Measurements from ENCODE around the gene CARD10.

Gene CARD10

DNA sequence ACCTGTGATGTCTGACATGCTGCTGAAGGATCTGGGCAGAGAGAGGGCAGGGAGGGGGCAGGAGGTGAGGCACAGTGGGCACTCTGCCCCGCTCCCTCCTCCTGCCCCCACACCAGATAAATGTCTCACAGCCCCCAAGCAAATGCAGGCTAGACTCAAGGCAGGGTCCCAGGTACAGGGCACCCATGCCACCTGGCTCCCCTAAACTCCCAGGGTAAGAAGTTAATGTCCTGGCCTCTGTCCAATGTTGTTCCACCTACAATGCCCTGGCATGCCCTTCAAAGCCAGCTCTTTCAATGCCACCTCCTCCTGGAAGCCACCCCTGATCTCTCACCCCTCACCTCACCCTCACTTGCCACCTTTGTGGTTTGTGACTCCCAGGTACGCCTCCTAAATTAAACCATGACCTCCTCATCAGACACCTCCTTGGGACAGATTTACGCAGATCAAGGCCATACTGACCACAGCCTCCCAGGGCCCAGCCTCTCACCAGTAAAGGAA, 16.0 kb downstream of the CARD10 start:
- Histone ChIP-seq H3K36me3 (ENCODE audit: control insufficient read depth, insufficient read depth, low read length) (peaks cover 8% of the 10 kb centered on the region; the same call in 1 of the 2 replicates), H3K27ac (ENCODE audit: low read length) (no peak overlapping the region), H3K27me3 (ENCODE audit: control insufficient read depth, insufficient read depth, low read length) (no peaks in the 10 kb centered on the region), H3K4me1 (ENCODE audit: control insufficient read depth, insufficient read depth, low read length) (0 out of 2 replicates have a peak, but pooled peaks cover 2% of the 10 kb centered on the region), H3K4me3 (ENCODE audit: low read length) (no peak overlapping the region), H3K9me3 (ENCODE audit: control insufficient read depth, insufficient read depth, low read length) (no peaks in the 10 kb centered on the region)
- DNase-seq (ENCODE audit: low read depth, low spot score) = no peak
- WGBS (ENCODE audit: insufficient coverage, insufficient read length) = no CpG with 5 or more reads among the region's 3 CpGs

DNA sequence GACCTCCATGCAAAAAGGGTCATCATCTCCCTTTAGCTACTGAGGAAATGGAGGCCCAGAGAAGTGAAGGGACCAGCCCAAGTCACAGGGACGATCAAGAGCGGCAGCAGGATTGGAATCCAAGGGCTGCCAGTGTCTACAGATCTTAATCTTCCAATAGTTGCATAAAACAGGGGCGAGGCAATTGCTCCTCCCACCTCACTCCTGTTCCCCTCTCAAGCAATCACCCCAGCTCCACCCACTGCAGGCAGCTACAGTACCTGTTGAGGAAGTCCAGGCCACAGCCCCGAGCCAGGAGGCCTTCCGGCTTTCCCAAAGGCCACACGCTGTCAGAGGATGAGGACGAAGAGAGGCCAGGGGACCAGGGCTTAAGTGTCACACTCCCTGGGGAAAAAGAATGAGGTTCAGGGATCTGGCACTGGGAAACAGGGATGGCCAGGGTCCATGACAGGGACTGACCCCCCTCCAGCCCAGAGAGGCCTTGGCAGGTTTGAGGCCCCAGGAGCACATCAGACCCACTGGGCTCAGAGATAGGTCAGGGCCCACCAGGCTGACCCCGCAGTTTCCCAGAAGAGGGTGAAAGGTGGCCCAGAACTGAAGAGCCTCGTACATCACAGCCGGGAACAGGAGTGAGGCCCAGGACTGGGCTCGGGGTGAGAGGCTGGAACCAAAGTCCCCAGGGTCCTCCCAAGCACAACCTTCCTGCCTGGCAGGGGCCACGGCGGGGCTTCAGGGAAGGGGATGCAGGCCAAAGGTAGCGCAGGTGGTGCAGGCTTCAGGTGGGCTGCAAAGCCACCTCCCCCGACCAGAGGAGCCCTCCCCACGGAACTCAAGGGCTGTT, 16.7 kb downstream of the CARD10 start:
- H3K27ac ChIP-seq (ENCODE audit: low read length) = no peak overlapping the region
- DNase-seq (ENCODE audit: low read depth, low spot score) = no peak
- H3K9me3 ChIP-seq (ENCODE audit: control insufficient read depth, insufficient read depth, low read length) = no peaks in the 10 kb centered on the region
- no CpG with 5 or more reads among the region's 16 CpGs for WGBS (ENCODE audit: insufficient coverage, insufficient read length)
- peaks cover 5% of the 10 kb centered on the region; the same call in 1 of the 2 replicates for H3K36me3 ChIP-seq (ENCODE audit: control insufficient read depth, insufficient read depth, low read length)
- no peaks in the 10 kb centered on the region for H3K27me3 ChIP-seq (ENCODE audit: control insufficient read depth, insufficient read depth, low read length)
- 0 out of 2 replicates have a peak, but pooled peaks cover 2% of the 10 kb centered on the region for H3K4me1 ChIP-seq (ENCODE audit: control insufficient read depth, insufficient read depth, low read length)
- H3K4me3 ChIP-seq (ENCODE audit: low read length) = no peak overlapping the region

DNA sequence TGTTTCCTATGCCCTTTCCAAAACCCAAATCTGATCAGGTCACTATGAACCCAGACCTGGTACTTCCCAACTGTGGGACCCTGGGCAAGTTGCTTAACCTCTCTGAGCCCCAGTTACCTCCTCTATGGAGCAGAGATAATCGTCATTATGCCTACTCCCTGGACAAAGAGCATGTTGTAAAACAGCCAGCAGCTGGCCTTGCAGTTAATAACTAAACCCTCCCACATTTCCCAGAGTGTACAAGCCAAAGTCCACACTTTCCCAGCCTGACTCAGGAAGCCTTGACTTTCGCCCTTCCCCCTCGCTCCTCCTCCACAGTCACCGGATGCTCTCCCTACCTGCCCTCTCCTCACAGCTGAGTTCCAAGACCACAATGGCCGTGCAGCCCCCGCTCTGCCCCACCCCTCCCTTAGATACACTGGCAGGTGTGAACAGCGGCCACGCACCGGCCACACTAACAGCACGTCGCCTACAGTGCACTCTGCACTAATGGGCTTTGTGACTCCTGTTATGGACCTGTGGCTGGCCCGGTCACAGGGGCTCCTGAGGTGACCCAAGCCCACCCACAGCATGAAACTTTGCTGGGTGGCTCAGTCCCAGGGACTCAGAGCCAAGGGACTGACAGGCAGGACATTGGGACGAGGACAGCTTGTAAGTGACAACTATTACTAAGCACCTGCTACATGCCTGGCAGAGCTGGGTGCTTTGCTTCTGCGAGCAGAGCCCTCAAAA, 17.4 kb downstream of the CARD10 start:
- H3K36me3 ChIP-seq (ENCODE audit: control insufficient read depth, insufficient read depth, low read length) = 0 out of 2 replicates have a peak, but pooled peaks cover 2% of the 10 kb centered on the region
- no peak overlapping the region for H3K27ac ChIP-seq (ENCODE audit: low read length)
- H3K9me3 ChIP-seq (ENCODE audit: control insufficient read depth, insufficient read depth, low read length) = no peaks in the 10 kb centered on the region
- no peak for DNase-seq (ENCODE audit: low read depth, low spot score)
- WGBS (ENCODE audit: insufficient coverage, insufficient read length) = no CpG with 5 or more reads among the region's 14 CpGs
- 0 out of 2 replicates have a peak, but pooled peaks cover 2% of the 10 kb centered on the region for H3K4me1 ChIP-seq (ENCODE audit: control insufficient read depth, insufficient read depth, low read length)
- H3K27me3 ChIP-seq (ENCODE audit: control insufficient read depth, insufficient read depth, low read length) = no peaks in the 10 kb centered on the region
- H3K4me3 ChIP-seq (ENCODE audit: low read length) = no peak overlapping the region

DNA sequence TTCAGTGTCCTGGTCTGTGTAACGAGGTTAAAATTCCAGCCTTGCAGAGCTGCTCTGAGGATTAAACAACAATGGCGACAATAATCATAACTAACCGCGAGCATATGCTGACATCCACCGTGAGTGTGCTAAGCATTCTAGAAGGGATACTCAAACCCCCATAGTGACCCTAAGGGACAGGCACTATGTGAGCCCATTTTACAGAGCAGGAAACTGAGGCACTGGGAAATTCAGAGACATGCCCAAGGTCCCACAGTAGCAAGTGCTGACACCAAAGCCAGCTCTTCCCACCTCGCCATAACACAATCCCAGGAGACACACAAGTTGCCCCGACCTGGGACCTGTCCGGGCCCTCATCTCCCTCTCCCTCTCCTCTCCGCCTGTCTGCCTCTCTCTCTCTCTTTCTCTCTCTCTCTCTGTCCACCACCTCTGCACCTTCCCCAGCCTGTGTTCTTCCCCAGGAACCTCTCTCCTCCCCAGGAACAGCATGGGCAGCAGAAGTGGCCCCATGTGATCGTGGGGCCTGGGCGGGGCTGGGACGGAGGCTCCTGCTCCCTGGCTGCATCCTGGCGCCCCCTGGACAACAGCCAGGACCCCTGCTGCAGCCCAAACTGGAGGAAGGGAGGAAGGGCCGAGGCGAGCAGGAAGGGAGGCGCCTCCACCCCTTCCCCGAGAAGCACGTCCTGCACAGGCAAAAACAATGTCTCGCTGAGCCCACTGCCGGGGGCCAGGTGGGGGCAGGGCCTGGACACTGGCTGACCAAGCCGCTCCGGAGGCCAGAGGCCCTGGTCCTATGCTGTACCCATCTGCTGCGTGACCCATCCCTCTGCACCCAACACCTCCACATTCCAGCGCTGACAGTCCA, 18.2 kb downstream of the CARD10 start:
- no peak overlapping the region for H3K27ac ChIP-seq (ENCODE audit: low read length)
- H3K4me1 ChIP-seq (ENCODE audit: control insufficient read depth, insufficient read depth, low read length) = 0 out of 2 replicates have a peak, but pooled peaks cover 2% of the 10 kb centered on the region
- no peak overlapping the region for H3K4me3 ChIP-seq (ENCODE audit: low read length)
- 0 out of 2 replicates have a peak, but pooled peaks cover under 1% of the 10 kb centered on the region for H3K36me3 ChIP-seq (ENCODE audit: control insufficient read depth, insufficient read depth, low read length)
- no peaks in the 10 kb centered on the region for H3K9me3 ChIP-seq (ENCODE audit: control insufficient read depth, insufficient read depth, low read length)
- no peak for DNase-seq (ENCODE audit: low read depth, low spot score)
- no peaks in the 10 kb centered on the region for H3K27me3 ChIP-seq (ENCODE audit: control insufficient read depth, insufficient read depth, low read length)
- no CpG with 5 or more reads among the region's 24 CpGs for WGBS (ENCODE audit: insufficient coverage, insufficient read length)

DNA sequence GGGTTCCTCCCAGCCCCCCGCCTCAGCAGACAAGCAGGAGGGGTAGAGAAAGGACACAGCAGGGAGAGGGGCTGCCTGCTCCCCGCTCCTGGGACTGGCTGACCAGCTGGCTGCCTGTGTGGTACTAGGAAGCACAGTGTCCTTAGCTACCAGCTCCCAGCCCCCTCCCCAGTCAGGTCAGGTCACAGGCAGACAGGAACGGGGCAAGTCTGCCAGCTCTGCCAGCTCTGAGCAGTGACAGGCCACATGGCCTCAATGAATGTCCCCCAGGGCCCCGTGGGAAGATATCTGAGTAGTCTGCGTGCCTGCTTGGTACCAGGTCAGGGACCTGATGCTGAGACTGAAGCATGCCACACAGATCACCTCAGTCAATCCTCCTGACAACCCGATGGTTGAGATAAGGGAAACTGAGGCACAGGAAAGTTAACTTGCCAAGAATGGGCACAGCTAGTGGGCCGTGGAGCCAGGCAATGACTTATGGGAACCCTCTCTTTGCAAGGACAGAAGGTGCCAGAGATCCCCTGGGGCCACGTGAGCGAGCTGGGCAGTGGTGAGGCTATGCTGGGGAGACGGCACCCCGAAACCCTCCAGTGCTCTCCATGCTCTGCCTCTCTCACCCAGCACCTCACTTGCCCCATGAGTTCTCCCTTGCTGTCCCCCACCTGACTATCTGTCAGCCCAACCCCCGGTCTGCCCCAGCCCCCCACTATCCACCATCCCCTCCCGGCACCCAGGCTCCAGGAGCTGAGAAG, 19.2 kb downstream of the CARD10 start:
- no peak overlapping the region for H3K27ac ChIP-seq (ENCODE audit: low read length)
- H3K36me3 ChIP-seq (ENCODE audit: control insufficient read depth, insufficient read depth, low read length) = no peaks in the 10 kb centered on the region
- no peak overlapping the region for H3K4me3 ChIP-seq (ENCODE audit: low read length)
- 0 out of 2 replicates have a peak, but pooled peaks cover 2% of the 10 kb centered on the region for H3K4me1 ChIP-seq (ENCODE audit: control insufficient read depth, insufficient read depth, low read length)
- no peaks in the 10 kb centered on the region for H3K27me3 ChIP-seq (ENCODE audit: control insufficient read depth, insufficient read depth, low read length)
- WGBS (ENCODE audit: insufficient coverage, insufficient read length) = no CpG with 5 or more reads among the region's 13 CpGs
- no peaks in the 10 kb centered on the region for H3K9me3 ChIP-seq (ENCODE audit: control insufficient read depth, insufficient read depth, low read length)
- no peak for DNase-seq (ENCODE audit: low read depth, low spot score)

DNA sequence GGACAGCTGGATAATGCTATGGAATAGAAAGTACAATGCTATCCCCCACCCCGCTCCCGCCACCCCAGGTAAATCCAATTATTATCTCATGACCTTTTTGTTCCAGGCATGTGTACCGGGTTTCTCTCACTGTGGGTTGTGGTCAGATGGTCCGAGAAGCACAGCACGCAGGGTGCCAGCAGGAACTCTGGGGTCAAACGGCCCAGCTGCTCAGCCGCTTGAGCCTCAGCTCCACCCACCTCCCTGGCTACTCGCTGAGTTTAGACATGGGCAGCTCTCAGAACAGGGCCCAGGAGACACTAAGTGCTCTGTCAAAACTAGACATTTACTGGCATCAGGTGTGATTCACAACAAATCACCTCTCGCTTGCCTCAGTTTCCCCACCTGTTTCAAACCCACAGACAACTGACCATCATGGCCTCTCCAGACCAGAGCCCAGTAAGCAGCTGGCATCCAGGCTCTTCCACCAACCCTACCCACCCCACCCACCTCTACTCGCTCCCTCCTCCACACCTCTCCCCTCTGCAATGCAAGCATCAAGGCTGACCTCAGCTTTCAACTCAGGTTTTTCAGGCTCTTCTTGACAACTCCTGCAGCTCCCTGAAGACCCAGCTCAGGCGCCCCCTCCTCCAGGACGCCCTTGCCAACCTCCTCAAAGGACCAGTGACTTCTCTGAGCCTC, 20.0 kb downstream of the CARD10 start:
- no peaks in the 10 kb centered on the region for H3K27me3 ChIP-seq (ENCODE audit: control insufficient read depth, insufficient read depth, low read length)
- WGBS (ENCODE audit: insufficient coverage, insufficient read length) = no CpG with 5 or more reads among the region's 12 CpGs
- 0 out of 2 replicates have a peak, but pooled peaks cover 2% of the 10 kb centered on the region for H3K4me1 ChIP-seq (ENCODE audit: control insufficient read depth, insufficient read depth, low read length)
- no peak overlapping the region for H3K4me3 ChIP-seq (ENCODE audit: low read length)
- no peak for DNase-seq (ENCODE audit: low read depth, low spot score)
- H3K36me3 ChIP-seq (ENCODE audit: control insufficient read depth, insufficient read depth, low read length) = no peaks in the 10 kb centered on the region
- no peaks in the 10 kb centered on the region for H3K9me3 ChIP-seq (ENCODE audit: control insufficient read depth, insufficient read depth, low read length)
- H3K27ac ChIP-seq (ENCODE audit: low read length) = no peak overlapping the region

DNA sequence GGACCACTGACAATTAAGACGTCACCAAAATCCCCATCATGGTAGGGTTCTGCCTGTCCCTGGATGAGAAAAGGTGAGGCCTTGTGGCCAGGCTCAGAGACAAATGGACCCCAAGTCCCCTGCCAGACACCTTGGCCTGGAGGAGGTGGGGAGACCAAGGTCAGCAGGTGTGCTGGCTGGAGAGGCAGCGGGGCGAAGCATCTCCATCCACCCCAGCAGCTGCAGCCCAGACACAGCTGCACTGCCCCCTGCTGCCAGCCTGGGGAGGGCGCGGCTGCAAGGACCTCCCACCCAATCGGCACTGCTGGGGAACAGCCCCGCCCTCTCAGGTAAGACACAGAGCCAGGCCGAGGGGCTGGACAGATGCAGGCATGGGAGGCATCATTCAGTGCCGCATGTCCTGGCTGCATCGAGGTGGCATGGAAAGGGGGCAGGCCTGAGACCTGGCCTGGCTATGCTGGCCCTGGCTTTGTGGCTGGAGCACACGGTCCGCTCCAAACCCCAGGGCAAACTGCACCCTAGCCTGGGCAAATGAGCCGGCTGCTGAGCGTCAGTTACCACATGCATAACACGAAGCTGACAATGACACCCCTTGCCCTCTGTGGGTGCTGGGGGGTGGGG, 20.8 kb downstream of the CARD10 start:
- Histone ChIP-seq H3K4me1 (ENCODE audit: control insufficient read depth, insufficient read depth, low read length) (0 out of 2 replicates have a peak, but pooled peaks cover 2% of the 10 kb centered on the region), H3K9me3 (ENCODE audit: control insufficient read depth, insufficient read depth, low read length) (no peaks in the 10 kb centered on the region), H3K36me3 (ENCODE audit: control insufficient read depth, insufficient read depth, low read length) (no peaks in the 10 kb centered on the region), H3K27ac (ENCODE audit: low read length) (no peak overlapping the region), H3K27me3 (ENCODE audit: control insufficient read depth, insufficient read depth, low read length) (no peaks in the 10 kb centered on the region), H3K4me3 (ENCODE audit: low read length) (no peak overlapping the region)
- peak; percentile 63 for DNase-seq (ENCODE audit: low read depth, low spot score)
- no CpG with 5 or more reads among the region's 15 CpGs for WGBS (ENCODE audit: insufficient coverage, insufficient read length)

DNA sequence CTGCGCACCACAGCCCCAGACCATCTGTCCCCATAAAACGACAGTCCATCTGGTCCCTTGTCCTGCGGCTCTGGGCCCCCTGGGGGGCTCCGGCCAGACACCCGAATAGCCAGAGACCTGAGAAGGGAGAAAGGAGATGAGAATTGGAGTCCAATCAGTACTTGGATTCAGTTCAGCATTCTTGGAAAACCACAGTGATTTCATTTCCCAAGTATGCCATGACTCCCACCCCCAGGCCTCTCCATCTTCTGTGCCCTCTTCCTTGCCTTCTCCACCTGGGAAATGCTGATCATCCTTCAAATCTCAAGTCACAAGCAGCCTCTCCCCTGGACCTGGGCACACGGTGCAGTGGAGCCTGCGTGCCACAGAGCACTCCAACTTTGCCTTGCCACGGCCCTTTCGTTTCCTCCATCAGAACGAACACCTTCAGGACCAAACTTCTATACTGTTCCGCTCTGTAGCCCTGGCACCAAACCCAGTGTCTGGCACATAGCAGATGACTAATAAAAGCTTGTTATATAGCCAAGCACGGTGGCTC, 22.1 kb downstream of the CARD10 start:
- no peak overlapping the region for H3K27ac ChIP-seq (ENCODE audit: low read length)
- WGBS (ENCODE audit: insufficient coverage, insufficient read length) = no CpG with 5 or more reads among the region's 12 CpGs
- H3K27me3 ChIP-seq (ENCODE audit: control insufficient read depth, insufficient read depth, low read length) = no peaks in the 10 kb centered on the region
- H3K9me3 ChIP-seq (ENCODE audit: control insufficient read depth, insufficient read depth, low read length) = no peaks in the 10 kb centered on the region
- H3K4me1 ChIP-seq (ENCODE audit: control insufficient read depth, insufficient read depth, low read length) = 0 out of 2 replicates have a peak, but pooled peaks cover 2% of the 10 kb centered on the region
- no peak overlapping the region for H3K4me3 ChIP-seq (ENCODE audit: low read length)
- no peak for DNase-seq (ENCODE audit: low read depth, low spot score)
- no peaks in the 10 kb centered on the region for H3K36me3 ChIP-seq (ENCODE audit: control insufficient read depth, insufficient read depth, low read length)

Data from iPS DF 6.9 (cell line).